Cardiac muscle cell (in vitro differentiated cells and primary cell): ENCODE measurements around the gene MRFAP1L1. TPM values are rescaled to one million over a fixed set of nuclear protein-coding genes. Genes with fewer than 3 reads are reported as not detected.

ENCODE experiments used
- DNase-seq, 2 donors: peaks; one replicate each; pipeline versions ENCODE4 v3.0.0 to v3.0.0-alpha.2; 2010 to 2017; ENCODE audit warnings: low read depth in 1 of 2, low spot score in 1 of 2
- H3K27ac ChIP-seq: fragments of 200-600 bp; sonication (generic); 2 replicates; pipeline ENCODE4 v1.5.1; 2016
- H3K27me3 ChIP-seq: fragments of 200-600 bp; sonication (generic); 2 replicates; pipeline ENCODE4 v1.6.0; 2016; ENCODE audit warnings: control low read depth
- H3K36me3 ChIP-seq: fragments of 200-600 bp; sonication (generic); 2 replicates; pipeline ENCODE4 v1.5.1; 2016; ENCODE audit warnings: control low read depth
- H3K4me1 ChIP-seq: fragments of 200-600 bp; sonication (generic); 2 replicates; pipeline ENCODE4 v1.8.1; 2017; ENCODE audit warnings: low read depth, mild to moderate bottlenecking, mixed run types
- H3K4me3 ChIP-seq: fragments of 200-600 bp; sonication (generic); 2 replicates; pipeline ENCODE4 v1.5.1; 2016; ENCODE audit warnings: mild to moderate bottlenecking
- H3K9me3 ChIP-seq: fragments of 200-600 bp; sonication (generic); 2 replicates; pipeline ENCODE4 v1.5.1; 2017; ENCODE audit warnings: low read depth, mild to moderate bottlenecking, control low read depth
- polyA plus RNA-seq: library from polyadenylated mRNA; unstranded; fragments of >200 nt; fragmentation: Nextera tagmentation; extraction: Ambion mirVana; gene quantifications from 2 replicates; pipeline ENCODE4 v1.2.1, GENCODE V29; 2016
- total RNA-seq: library from RNA; depleted of rRNA; stranded (reverse); fragments of >200 nt; gene quantifications from 2 replicates; pipeline ENCODE4 v1.2.3, GENCODE V29; 2016
- TF ChIP-seq, protein P1 (sequence below): IDR thresholded peaks from 2 replicates; pipeline ENCODE4 v1.5.1; 2012; ENCODE audit warnings: low read depth, mild to moderate bottlenecking, low read length

Gene MRFAP1L1
- total and polyA plus RNA-seq, 2 experiments from 2014 or later: 73.3 to 112 TPM

DNA sequence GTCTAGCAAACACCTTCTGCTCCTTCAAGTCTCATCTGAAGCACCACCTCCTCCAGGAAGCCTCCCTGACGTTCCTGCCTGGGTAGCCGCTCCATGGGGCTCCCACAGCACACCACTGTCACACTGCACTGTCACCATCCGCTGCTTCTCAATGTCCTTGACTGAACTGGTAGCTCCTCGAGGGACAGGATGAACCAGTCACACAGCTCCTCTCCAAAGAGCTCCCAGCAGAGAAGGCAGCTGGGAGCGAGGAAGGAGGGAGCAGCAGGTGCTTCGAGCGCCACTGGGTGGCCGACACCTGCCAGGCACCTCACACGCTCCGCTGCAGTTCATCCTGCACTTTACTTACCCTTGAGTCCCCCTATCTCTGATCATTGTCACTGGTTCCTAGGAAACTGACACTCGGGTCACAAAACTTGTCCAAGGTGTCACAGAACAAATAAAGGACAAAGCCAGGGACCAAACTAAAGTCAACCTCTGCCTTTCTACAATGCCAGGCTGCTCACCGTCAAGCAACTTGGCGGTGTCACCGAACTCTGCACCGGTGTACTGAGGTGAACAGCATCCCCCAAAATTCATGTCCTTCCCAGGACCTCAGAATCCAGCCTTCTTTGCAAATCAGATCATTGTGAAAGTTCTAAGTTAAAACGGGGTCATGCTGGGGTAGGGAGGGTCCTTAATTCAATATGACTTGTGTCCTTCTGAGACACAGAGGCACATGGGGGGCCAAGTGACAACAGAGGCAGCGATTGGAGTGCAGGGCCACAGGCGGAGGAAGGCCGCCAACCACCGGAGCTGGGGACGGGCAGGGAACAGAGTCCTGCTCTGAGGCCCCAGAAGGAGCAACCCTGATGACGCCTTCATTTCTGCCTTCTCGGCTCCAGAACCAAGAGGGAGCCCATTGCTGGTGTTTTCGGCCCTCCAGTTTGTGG, 21.5 kb downstream of the MRFAP1L1 start:
- H3K27ac ChIP-seq: no peak overlapping the region
- no peaks in the 10 kb centered on the region for H3K27me3 ChIP-seq
- H3K36me3 ChIP-seq: no peaks in the 10 kb centered on the region
- DNase-seq: no peak
- H3K4me3 ChIP-seq: no peak overlapping the region
- TF ChIP-seq, protein P1, sequence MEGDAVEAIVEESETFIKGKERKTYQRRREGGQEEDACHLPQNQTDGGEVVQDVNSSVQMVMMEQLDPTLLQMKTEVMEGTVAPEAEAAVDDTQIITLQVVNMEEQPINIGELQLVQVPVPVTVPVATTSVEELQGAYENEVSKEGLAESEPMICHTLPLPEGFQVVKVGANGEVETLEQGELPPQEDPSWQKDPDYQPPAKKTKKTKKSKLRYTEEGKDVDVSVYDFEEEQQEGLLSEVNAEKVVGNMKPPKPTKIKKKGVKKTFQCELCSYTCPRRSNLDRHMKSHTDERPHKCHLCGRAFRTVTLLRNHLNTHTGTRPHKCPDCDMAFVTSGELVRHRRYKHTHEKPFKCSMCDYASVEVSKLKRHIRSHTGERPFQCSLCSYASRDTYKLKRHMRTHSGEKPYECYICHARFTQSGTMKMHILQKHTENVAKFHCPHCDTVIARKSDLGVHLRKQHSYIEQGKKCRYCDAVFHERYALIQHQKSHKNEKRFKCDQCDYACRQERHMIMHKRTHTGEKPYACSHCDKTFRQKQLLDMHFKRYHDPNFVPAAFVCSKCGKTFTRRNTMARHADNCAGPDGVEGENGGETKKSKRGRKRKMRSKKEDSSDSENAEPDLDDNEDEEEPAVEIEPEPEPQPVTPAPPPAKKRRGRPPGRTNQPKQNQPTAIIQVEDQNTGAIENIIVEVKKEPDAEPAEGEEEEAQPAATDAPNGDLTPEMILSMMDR: no peak
- H3K4me1 ChIP-seq: no peaks in the 10 kb centered on the region
- no peaks in the 10 kb centered on the region for H3K9me3 ChIP-seq

DNA sequence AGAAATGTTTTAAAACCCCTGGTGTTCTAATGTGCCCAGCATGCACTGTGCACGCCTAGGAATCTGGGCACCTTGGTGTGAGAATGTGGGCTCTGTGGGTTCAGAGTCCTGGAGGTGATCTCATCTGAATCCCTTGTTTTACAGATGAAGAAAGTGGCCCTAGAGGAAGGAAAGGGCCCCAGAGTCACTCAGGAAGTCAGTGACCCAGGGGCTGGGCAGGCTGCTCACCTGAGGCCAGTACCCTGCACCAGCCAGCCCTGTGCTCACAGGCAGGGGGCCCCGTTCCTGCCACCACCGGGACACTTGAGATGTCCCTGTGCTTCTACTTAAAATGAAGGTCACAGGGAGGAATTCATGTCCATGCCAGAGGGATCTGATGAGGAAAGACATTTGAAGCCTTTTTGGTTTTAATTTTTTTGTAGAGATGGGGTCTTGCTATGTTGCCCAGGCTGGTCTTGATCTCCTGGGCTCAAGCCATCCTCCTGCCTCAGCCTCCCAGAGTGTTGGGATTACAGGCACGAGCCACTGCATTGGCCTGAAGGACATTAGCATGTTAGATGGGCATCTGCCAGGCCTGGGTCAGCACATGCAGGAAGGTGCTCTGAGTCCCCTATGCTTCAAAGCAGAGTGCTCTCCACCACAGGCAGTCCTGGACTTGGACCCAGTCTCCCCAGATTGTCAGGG, 23.4 kb downstream of the MRFAP1L1 start:
- TF ChIP-seq, protein P1: no peak
- Histone ChIP-seq H3K27ac (no peak overlapping the region), H3K9me3 (no peaks in the 10 kb centered on the region), H3K27me3 (no peaks in the 10 kb centered on the region), H3K4me1 (no peaks in the 10 kb centered on the region), H3K4me3 (no peak overlapping the region), H3K36me3 (no peaks in the 10 kb centered on the region)
- no peak for DNase-seq

DNA sequence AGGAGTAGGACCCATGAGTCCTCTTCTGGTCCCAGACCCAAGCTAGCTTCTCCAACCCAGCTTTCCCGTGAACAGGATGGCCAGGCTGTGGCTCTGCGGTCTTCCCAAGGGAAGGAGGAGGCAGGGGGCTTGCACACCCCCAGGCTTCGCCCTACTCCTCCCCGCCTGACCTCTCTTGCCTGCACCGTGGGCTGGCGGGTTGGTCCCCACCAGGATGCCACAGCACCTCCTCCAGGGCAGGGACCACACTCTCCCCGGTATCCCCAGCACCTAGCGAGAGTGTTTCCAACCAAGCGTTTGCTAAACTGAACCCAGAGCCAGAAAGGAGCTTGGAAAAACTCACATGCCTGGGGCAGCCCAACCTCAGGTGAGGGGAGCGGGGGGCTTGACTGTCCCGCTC, 25.0 kb downstream of the MRFAP1L1 start:
- TF ChIP-seq, protein P1: no peak
- no peak for DNase-seq
- no peak overlapping the region for H3K27ac ChIP-seq
- H3K27me3 ChIP-seq: no peaks in the 10 kb centered on the region
- no peaks in the 10 kb centered on the region for H3K36me3 ChIP-seq
- H3K9me3 ChIP-seq: no peaks in the 10 kb centered on the region
- no peak overlapping the region for H3K4me3 ChIP-seq
- H3K4me1 ChIP-seq: no peaks in the 10 kb centered on the region

DNA sequence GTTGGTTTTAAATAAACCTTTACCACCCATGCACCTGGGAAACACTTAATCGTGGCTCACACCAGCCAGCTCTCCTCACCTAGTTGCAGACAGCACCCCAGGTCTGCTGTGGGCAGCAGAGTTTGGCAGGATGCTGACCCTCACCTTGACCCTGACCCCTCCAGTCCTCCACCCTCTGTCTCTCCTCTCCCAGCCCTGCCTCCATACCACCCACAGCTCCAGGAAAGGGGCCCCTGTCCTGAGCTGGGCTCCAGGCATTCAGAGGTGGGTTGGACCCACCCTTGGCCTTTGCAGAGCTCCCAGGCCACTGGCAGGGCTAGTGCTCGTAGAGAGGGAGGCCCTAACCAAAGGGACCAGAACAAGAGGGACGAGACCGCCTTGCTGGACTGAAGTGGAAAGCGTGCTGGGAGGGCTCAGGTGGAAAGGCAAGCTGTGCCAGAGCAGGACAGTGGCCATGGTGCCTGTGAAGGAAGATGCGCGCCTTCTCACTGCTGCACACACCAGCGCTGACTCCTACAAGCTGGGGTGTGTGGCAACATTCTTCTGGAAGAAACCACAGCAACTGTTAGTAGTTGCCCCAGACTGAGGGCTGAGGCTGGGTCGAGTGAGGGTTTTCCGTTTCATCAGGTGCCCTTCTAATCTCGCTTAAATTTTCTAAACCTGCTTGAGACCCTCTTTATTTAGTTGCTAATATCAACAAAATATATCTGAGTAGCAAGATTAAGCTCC, 26.6 kb downstream of the MRFAP1L1 start:
- no peak for DNase-seq
- H3K9me3 ChIP-seq: no peaks in the 10 kb centered on the region
- no peaks in the 10 kb centered on the region for H3K36me3 ChIP-seq
- H3K27ac ChIP-seq: no peak overlapping the region
- TF ChIP-seq, protein P1: no peak
- no peaks in the 10 kb centered on the region for H3K27me3 ChIP-seq
- no peaks in the 10 kb centered on the region for H3K4me1 ChIP-seq
- H3K4me3 ChIP-seq: no peak overlapping the region

DNA sequence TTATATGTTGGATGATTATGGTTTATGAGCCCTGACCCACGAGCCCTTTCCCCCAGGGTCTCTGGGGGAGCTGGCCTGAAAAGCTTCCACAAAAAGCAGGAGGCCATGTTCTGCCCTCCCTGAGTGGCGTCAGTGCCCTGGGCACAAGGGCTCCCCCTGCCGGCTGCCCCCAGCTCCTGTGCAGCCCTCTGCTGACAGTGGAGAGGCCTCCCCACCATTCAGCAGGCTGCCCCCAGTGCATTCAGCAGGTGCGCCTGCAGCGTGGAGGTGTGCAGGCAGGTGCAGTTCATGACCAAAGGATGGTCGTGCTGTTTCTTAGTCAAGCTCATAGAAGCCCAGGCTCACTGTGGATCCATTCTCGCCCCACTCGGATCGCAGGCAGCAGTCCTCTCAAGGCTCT, 28.5 kb downstream of the MRFAP1L1 start:
- Histone ChIP-seq H3K36me3 (no peaks in the 10 kb centered on the region), H3K27ac (no peak overlapping the region), H3K4me3 (no peak overlapping the region), H3K4me1 (peaks cover 4% of the 10 kb centered on the region), H3K27me3 (no peaks in the 10 kb centered on the region), H3K9me3 (no peaks in the 10 kb centered on the region)
- DNase-seq: no peak
- TF ChIP-seq, protein P1: no peak
